DLD1 (cell line): ENCODE measurements around the gene AFMID.

ENCODE experiments used
- in situ Hi-C: cut with HindIII; loops from 2 replicates; pipeline ENCODE4 v1.10.0; 2017; ENCODE audit warnings: low sequenced_read_pairs

The AFMID gene

DNA sequence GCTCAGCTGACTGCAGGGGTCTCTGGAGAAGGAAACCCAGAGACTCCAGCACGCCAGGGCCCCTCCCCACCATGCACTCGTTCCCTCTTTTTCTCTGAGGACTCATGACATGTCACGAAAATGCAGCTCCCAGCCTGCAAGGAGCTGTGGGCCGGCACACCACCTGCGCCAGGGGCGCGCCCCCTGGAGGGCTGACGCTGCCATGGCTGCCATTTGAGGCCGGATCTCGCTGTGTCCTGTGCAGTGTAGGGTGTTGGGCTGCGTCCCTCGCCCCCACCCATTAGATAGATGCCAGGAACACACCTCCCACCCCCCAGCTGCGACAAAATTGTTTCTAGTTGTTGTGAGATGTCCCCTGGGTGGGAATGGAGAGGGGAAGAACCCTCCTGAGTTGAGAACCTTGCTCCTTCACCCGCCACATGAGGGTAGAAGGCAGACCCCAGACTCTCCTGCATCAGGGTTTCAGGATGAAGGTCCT lies 10.6 kb upstream of the AFMID start:
- in situ Hi-C loops: no loop called here

DNA sequence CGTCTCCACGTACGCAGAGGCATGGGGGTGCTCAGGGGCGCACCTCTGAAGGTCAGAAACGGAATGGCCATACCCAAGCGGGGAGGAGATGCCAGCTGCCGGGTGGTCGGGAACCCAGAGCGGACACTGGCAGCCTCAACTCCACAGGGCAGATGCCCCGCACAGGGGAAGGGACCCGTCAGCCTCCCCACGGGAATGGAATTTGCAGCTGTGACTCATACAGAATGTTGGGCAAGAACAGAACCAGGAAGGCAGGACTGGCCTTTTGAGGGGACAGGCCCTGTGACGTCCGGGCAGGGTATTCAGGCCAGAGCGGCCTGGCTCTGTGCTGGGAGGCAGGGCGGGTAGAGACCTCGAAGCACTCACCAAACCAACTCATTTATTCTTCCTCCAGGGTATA lies 7.8 kb upstream of the AFMID start:
- in situ Hi-C loops: no loop called here

GRCh38 chr17:78180083-78180482 lies 7.1 kb upstream of the AFMID start:
- in situ Hi-C loops: no loop called here

DNA sequence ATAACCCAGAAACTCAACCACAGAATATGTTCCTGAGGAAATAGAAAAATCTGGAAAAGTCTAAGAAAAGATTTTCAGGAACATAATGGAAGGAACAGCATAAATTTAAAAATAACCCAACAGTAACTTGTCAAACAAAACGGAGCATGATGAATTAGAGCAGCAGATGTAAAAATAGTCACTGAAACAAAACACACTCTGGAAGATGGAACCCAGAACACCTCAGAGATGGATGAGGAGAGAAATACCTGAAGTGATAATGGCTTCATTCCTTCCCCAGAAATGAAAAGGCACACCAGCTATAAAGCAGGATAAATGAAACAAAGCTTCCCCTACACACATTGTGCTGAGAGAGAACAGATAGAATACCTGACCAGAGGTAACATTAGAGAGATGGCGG lies 6.7 kb upstream of the AFMID start:
- in situ Hi-C loops: no loop called here

GRCh38 chr17:78182504-78182903 lies 4.7 kb upstream of the AFMID start:
- in situ Hi-C loops: no loop called here

- in situ Hi-C loops: no loop called here
Observed at GRCh38 chr17:78183916-78184315, 3.2 kb upstream of the AFMID start.

DNA sequence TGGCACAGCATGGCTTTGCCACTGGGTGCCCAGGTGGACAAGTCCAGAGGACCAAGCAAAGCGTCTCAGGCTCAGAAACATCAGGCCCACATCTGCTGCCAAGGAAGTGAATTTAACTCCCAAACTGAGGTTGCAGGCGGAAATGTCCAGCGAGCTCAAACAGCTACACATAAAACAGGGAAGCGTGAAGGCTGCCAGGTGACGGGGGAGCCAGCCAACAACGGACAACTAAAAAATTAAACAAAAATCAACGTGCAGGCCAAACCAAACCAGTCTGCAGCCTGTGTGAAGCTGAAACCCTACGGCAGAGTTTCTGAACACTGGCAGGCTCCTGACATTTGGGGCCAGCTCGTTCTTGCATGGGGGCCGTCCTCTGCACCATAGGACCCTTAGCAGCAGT lies 2.8 kb upstream of the AFMID start:
- in situ Hi-C loops: no loop called here

DNA sequence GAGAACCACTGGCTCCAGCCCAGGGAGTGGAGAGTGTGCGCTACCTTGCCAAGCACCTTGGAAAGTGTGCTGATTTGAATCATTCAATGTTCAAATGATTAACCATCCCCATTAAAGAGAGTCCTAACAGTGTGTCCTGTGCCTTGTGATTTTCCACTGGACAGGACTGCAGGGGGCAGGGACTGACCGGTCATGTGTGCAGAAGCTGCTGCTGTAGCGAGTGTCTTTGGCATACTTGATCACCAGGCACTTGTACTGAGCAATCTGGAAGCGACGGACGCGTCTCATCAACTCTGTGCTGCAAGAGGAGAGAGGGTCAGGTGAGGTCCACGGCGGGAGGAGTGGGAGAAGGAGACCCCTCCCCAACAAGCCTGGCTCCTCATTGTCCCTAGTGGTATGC lies 2.3 kb upstream of the AFMID start:
- in situ Hi-C loops: no loop called here

GRCh38 chr17:78185981-78186691 lies 1.0 kb upstream of the AFMID start:
- in situ Hi-C loops: no loop called here

DNA sequence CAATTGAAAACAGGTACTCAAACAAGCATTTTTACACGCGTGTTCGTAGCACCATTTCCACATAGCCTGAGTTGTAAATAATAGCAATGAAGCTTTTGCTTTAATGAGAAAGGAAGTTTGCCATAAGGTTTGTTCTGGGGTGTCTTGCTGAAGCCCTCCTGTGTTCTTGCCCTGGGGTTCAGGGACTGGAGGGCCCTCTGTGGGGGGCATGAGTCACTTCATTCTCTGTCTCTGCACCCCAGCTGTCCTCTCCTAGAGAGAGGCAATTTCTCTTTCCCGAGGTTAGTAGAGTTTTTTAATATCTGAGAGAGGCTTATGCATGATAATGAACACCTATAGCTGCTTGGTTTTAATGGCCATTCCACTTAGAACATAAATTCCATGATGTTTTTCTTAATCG lies 9.6 kb downstream of the AFMID start:
- in situ Hi-C loops: no loop called here

DNA sequence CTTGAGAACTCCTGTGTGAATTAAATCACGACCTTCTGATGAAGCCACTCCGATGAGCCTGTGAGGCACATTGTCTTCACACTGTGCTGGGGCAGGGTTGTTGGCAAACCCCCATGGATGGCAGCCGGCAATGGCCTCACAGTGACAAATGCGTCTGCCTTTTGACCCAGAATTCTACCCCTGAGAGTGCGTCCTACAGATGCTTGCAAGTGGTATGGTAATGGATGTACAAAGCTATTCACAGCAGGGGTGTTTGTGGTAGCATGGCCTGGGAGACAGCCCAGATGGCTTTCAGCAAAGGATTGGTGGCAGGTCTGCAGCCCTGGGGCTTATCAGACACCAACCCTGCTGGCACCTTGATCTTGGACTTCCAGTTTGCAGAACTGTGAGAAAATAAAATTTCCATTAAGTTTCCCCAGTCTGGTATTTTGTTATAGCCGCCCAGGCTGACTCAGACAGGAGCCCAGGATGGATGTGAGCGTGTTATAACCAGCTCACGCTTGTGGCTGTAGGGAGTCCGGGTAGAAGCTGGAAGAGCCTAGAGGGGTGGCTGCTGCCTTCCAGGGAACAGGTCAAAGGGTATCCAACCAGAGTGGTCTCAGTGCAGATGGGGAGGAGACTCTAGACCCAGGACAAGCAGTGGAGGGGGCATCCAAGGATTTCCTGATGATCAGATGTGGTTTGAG lies 10.1 kb downstream of the AFMID start:
- in situ Hi-C loops: no loop called here

- in situ Hi-C loops: no loop called here
Observed at GRCh38 chr17:78200451-78200850, 13.3 kb downstream of the AFMID start.

- in situ Hi-C loops: no loop called here
Observed at GRCh38 chr17:78202666-78203065, 15.5 kb downstream of the AFMID start.

DNA sequence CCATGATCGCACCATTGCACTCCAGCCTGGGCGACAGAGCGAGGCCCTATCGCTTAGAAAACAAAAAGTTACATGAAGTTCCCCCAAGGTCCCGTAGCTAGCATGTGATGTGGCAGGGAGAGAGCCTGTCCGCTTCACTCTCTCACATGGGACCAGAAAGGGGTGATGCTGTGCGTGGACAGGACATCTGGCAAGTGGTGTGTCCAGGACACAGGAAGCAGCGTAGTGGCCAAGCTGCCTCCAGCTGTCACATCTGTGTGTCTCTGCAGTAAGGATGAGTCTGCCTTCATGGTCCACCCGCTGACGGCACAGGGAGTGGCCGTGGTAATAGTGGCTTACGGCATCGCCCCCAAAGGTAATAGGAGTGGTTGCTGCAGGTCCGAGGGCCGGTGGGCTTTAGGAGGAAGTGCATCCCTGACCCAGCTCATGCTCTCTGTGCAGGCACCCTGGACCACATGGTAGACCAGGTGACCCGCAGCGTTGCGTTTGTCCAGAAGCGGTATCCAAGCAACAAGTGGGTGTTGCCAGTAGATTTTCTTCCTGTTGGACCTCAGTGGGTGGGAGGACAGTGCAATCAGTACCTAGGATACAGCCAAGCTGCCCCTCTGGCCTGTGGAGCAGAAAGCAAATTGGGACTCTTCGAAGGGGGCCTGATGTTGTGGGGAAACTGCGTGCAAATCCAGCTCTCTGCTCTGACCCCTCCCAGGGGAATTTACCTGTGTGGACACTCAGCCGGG lies 17.4 kb downstream of the AFMID start:
- in situ Hi-C loops: no loop called here

GRCh38 chr17:78205124-78205775 lies 18.1 kb downstream of the AFMID start:
- in situ Hi-C loops: no loop called here

DNA sequence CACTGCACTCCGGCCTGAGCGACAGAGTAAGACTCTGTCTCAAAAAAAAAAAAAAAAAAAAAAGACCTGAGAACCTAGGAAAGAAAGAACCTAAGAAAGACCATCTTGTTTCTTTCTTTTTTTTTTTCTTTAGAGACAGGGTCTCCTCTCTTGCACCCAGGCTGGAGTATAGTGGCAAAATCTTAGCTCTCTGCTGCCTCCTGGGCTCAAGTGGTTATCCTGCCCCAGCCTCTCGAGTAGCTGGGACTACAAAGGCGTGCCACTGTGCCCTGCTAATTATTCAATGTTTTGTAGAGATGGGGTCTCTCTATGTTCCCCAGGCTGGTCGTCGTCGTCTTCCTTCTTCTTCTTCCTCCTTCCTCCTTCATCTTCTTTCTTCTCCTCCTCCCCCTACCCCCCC lies 19.1 kb downstream of the AFMID start:
- in situ Hi-C loops: no loop called here

- in situ Hi-C loops: no loop called here
Observed at GRCh38 chr17:78208486-78208885, 21.3 kb downstream of the AFMID start.

DNA sequence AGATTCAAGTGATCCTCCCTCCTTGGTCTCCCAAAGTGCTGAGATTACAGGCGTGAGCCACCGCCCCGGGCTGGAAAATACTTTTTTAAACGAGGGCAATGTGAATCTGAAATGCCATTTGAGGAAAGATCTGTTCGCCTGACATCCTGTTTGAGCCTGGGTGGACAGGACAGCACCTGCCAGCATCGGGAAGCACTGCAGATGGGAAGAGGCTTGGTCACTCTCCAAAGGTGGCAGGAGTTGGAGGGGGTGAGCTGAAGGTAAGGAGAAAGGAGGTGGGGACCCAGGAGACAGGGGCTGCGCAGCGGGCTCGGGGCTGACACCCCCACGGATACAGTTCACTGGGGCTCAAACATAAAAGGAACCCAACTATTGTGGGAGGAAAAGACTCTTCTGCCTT lies 22.9 kb downstream of the AFMID start:
- in situ Hi-C loops: no loop called here

DNA sequence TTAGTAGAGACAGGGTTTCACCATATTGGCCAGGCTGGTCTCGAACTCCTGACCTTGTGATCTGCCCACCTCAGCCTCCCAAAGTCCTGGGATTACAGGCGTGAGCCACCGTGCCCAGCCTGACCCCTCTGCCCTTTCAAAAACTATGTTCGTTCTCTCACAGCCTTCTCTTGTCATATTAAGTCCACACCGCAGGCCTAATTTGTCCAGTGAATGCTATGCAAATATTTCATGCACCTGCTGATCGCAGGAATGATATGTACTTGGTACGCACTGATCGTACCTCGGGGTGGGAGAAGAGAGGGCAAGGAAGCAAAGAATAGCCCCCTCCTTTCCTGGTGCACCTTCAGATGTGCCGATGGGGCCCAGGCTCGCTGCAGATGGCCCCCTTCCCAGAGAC lies 23.9 kb downstream of the AFMID start:
- in situ Hi-C loops: no loop called here

GRCh38 chr17:78214016-78214705 lies 27.0 kb downstream of the AFMID start, which contains the start of gene BIRC5:
TSS of gene BIRC5 (plus strand) at chr17:78214253. CDS start at chr17:78214317, 64 bp downstream.
- in situ Hi-C loops: no loop called here

DNA sequence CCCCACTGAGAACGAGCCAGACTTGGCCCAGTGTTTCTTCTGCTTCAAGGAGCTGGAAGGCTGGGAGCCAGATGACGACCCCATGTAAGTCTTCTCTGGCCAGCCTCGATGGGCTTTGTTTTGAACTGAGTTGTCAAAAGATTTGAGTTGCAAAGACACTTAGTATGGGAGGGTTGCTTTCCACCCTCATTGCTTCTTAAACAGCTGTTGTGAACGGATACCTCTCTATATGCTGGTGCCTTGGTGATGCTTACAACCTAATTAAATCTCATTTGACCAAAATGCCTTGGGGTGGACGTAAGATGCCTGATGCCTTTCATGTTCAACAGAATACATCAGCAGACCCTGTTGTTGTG lies 27.5 kb downstream of the AFMID start:
- in situ Hi-C loops: no loop called here
